Measurements from ENCODE around the gene NEURL1.

The NEURL1 gene

DNA sequence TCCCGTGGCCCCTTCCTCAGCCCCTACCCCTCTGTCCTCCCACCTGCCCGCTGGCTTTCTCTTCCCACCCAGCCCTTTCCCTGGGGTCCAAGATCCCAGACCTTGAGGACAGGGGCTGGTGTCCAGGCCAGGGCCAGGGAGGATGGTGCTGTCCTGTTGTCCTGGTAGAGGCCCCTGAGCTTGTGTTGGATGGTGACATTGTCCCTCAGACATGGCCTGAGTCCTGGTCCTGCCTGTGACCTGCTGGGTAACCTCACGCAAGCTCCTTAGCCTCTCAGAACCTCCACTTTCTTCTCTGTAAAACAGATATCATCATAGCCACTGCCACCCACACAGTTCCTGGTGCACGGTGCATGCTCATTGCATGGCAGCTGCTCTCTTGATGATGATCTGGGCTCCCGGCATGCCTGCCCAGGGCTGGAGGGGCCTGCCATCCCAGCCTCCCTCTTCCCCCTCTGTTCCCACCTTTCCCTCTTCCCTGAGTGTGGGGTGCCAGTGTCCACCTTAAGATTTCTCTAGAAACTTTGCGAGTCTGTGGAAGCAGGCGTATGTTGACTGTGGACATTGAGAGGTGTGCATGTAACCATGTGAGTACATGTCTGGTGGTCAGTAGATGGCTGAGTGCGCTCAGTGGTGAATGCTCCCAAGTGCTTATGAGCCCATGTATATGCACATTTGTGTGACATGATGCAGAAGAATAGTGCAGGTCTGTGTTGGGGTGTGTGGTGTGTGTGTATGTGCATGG lies 60.4 kb downstream of the NEURL1 start:
- Histone ChIP-seq H3K23ac (ENCODE audit: low read depth, low read length, poor library complexity) (no peak overlapping the region), H4K8ac (ENCODE audit: low read depth, low read length) (no peak overlapping the region), H3K4me1 (ENCODE audit: control insufficient read depth in 2 of 2, insufficient read depth in 1 of 2, low read depth in 1 of 2, low read length in 2 of 2) (peaks cover 10 to 11% of the 10 kb centered on the region in 2 donors), H2BK120ac (ENCODE audit: low read depth, low read length) (no peak overlapping the region), H2BK15ac (ENCODE audit: low read length) (peak overlapping the region; percentile 39), H3K27me3 (ENCODE audit: control insufficient read depth in 3 of 3, insufficient read depth in 3 of 3, low read depth in 1 of 3, low read length in 3 of 3) (peaks cover 0 to 55% (median 8%) of the 10 kb centered on the region in 3 experiments), H3K18ac (ENCODE audit: low read length) (peak overlapping the region; percentile 25), H3K9ac (ENCODE audit: low read depth, low read length, poor library complexity) (no peak overlapping the region), H2BK12ac (ENCODE audit: low read length) (no peak overlapping the region), H2AFZ (ENCODE audit: low read length) (no peak overlapping the region), H2BK5ac (ENCODE audit: low read length) (no peak overlapping the region), H3K4ac (ENCODE audit: low read length) (no peak overlapping the region), H3K79me1 (ENCODE audit: low read depth, low read length) (no peaks in the 10 kb centered on the region), H4K91ac (ENCODE audit: low read depth, low read length, poor library complexity) (no peak overlapping the region), H3K14ac (ENCODE audit: low read length) (no peak overlapping the region), H3K9me3 (replicated peaks in 1 of 2; ENCODE audit: control insufficient read depth in 2 of 2, insufficient read depth in 1 of 2, low read depth in 1 of 2, low read length in 2 of 2) (no peaks in the 10 kb centered on the region), H3K4me2 (ENCODE audit: insufficient read depth, low read length, poor library complexity, severe bottlenecking) (no peak overlapping the region), H3K4me3 (ENCODE audit: low read length in 2 of 2) (no peak overlapping the region), H2AK5ac (ENCODE audit: low read depth, low read length) (peak overlapping the region; percentile 78), H3K27ac (replicated peaks; ENCODE audit: low read length) (no peak overlapping the region), H3K36me3 (replicated peaks in 1 of 2; ENCODE audit: control insufficient read depth in 2 of 2, insufficient read depth in 2 of 2, low read length in 2 of 2) (no peaks in the 10 kb centered on the region)
- DNase-seq (ENCODE audit: low spot score), result no peak
- WGBS, 2 donors (ENCODE audit: extremely low coverage in 2 of 2, insufficient read length in 2 of 2, insufficient replicate concordance in 1 of 2), result no CpG with 5 or more reads among the region's 8 CpGs

GRCh38 chr10:103554488-103555324 lies 61.2 kb downstream of the NEURL1 start:
- H3K9ac ChIP-seq (ENCODE audit: low read depth, low read length, poor library complexity), result peak overlapping the region; percentile 83
- DNase-seq (ENCODE audit: low spot score), result peak; percentile 48

GRCh38 chr10:103555325-103555649 lies 61.8 kb downstream of the NEURL1 start:
- DNase-seq (ENCODE audit: low spot score), result no peak
- Histone ChIP-seq H3K4me1 (ENCODE audit: control insufficient read depth in 2 of 2, insufficient read depth in 1 of 2, low read depth in 1 of 2, low read length in 2 of 2) (peaks cover 10 to 17% of the 10 kb centered on the region in 2 donors), H2AK5ac (ENCODE audit: low read depth, low read length) (no peak overlapping the region), H2BK12ac (ENCODE audit: low read length) (no peak overlapping the region), H3K79me1 (ENCODE audit: low read depth, low read length) (peaks cover 2% of the 10 kb centered on the region), H4K91ac (ENCODE audit: low read depth, low read length, poor library complexity) (no peak overlapping the region), H3K27me3 (ENCODE audit: control insufficient read depth in 3 of 3, insufficient read depth in 3 of 3, low read depth in 1 of 3, low read length in 3 of 3) (peaks cover 0 to 53% (median 8%) of the 10 kb centered on the region in 3 experiments), H3K4ac (ENCODE audit: low read length) (no peak overlapping the region), H3K14ac (ENCODE audit: low read length) (no peak overlapping the region), H2BK120ac (ENCODE audit: low read depth, low read length) (no peak overlapping the region), H2BK5ac (ENCODE audit: low read length) (no peak overlapping the region), H3K27ac (replicated peaks; ENCODE audit: low read length) (no peak overlapping the region), H3K4me2 (ENCODE audit: insufficient read depth, low read length, poor library complexity, severe bottlenecking) (peak overlapping the region; percentile 69), H2BK15ac (ENCODE audit: low read length) (peak overlapping the region; percentile 30), H2AFZ (ENCODE audit: low read length) (peak overlapping the region; percentile 83), H3K18ac (ENCODE audit: low read length) (peak overlapping the region; percentile 91), H3K36me3 (replicated peaks in 1 of 2; ENCODE audit: control insufficient read depth in 2 of 2, insufficient read depth in 2 of 2, low read length in 2 of 2) (peaks cover 0 to 4% of the 10 kb centered on the region in 2 donors), H3K9ac (ENCODE audit: low read depth, low read length, poor library complexity) (peak overlapping the region; percentile 83), H4K8ac (ENCODE audit: low read depth, low read length) (no peak overlapping the region), H3K23ac (ENCODE audit: low read depth, low read length, poor library complexity) (peak overlapping the region; percentile 38), H3K4me3 (ENCODE audit: low read length in 2 of 2) (peak overlapping the region; percentile 25 to 40), H3K9me3 (replicated peaks in 1 of 2; ENCODE audit: control insufficient read depth in 2 of 2, insufficient read depth in 1 of 2, low read depth in 1 of 2, low read length in 2 of 2) (peaks cover 0 to 4% of the 10 kb centered on the region in 2 donors)
- WGBS, 2 donors (ENCODE audit: extremely low coverage in 2 of 2, insufficient read length in 2 of 2, insufficient replicate concordance in 1 of 2), result no CpG with 5 or more reads among the region's 18 CpGs

More at GRCh38 chr10:103554488-103555324, 61.2 kb downstream of the NEURL1 start:
- H2BK5ac ChIP-seq (ENCODE audit: low read length), result no peak overlapping the region
- H3K36me3 ChIP-seq (replicated peaks in 1 of 2; ENCODE audit: control insufficient read depth in 2 of 2, insufficient read depth in 2 of 2, low read length in 2 of 2), result peaks cover 0 to under 1% of the 10 kb centered on the region in 2 donors
- peaks cover 10 to 14% of the 10 kb centered on the region in 2 donors for H3K4me1 ChIP-seq (ENCODE audit: control insufficient read depth in 2 of 2, insufficient read depth in 1 of 2, low read depth in 1 of 2, low read length in 2 of 2)
- H2AFZ ChIP-seq (ENCODE audit: low read length), result peak overlapping the region; percentile 83
- H3K79me1 ChIP-seq (ENCODE audit: low read depth, low read length), result peaks cover under 1% of the 10 kb centered on the region
- H3K4ac ChIP-seq (ENCODE audit: low read length), result no peak overlapping the region
- no peak overlapping the region for H4K8ac ChIP-seq (ENCODE audit: low read depth, low read length)
- H2AK5ac ChIP-seq (ENCODE audit: low read depth, low read length), result no peak overlapping the region
- no peak overlapping the region for H2BK15ac ChIP-seq (ENCODE audit: low read length)
- no CpG with 5 or more reads among the region's 44 CpGs for WGBS, 2 donors (ENCODE audit: extremely low coverage in 2 of 2, insufficient read length in 2 of 2, insufficient replicate concordance in 1 of 2)
- H3K9me3 ChIP-seq (replicated peaks in 1 of 2; ENCODE audit: control insufficient read depth in 2 of 2, insufficient read depth in 1 of 2, low read depth in 1 of 2, low read length in 2 of 2), result peaks cover 0 to under 1% of the 10 kb centered on the region in 2 donors
- H2BK120ac ChIP-seq (ENCODE audit: low read depth, low read length), result no peak overlapping the region
- no peak overlapping the region for H2BK12ac ChIP-seq (ENCODE audit: low read length)
- H3K27me3 ChIP-seq (ENCODE audit: control insufficient read depth in 3 of 3, insufficient read depth in 3 of 3, low read depth in 1 of 3, low read length in 3 of 3), result peaks cover 0 to 54% (median 8%) of the 10 kb centered on the region in 3 experiments
- H3K14ac ChIP-seq (ENCODE audit: low read length), result no peak overlapping the region
- H3K27ac ChIP-seq (replicated peaks; ENCODE audit: low read length), result no peak overlapping the region
- peak overlapping the region; percentile 91 for H3K18ac ChIP-seq (ENCODE audit: low read length)
- H3K23ac ChIP-seq (ENCODE audit: low read depth, low read length, poor library complexity), result peak overlapping the region; percentile 38
- H3K4me3 ChIP-seq (ENCODE audit: low read length in 2 of 2), result peak overlapping the region; percentile 25 to 40
- H3K4me2 ChIP-seq (ENCODE audit: insufficient read depth, low read length, poor library complexity, severe bottlenecking), result peak overlapping the region; percentile 69
- H4K91ac ChIP-seq (ENCODE audit: low read depth, low read length, poor library complexity), result no peak overlapping the region

DNA sequence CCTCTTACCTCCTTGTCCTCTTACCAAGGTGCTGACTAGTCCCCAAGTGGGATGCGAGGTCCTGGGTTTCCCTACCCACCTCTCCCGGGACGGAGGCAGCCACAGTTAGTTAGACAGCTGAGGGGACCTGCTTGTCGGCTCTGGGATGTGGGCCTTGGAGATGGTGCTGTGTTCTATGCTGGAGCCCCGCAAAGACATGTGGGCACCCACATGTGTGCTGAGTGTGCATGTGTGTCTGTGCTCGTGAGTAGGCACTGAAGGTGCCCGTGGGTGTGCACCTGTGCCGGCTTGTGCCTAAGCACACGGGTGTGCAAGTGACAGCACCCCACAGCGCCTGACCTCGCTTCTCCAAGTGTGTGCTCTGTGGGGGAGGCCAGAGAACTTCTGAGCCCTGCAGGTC lies 62.2 kb downstream of the NEURL1 start:
- peaks cover 2% of the 10 kb centered on the region for H3K79me1 ChIP-seq (ENCODE audit: low read depth, low read length)
- no peak for DNase-seq (ENCODE audit: low spot score)
- no peak overlapping the region for H2AK5ac ChIP-seq (ENCODE audit: low read depth, low read length)
- peak overlapping the region; percentile 77 for H3K14ac ChIP-seq (ENCODE audit: low read length)
- H3K27ac ChIP-seq (replicated peaks; ENCODE audit: low read length), result no peak overlapping the region
- H2BK12ac ChIP-seq (ENCODE audit: low read length), result no peak overlapping the region
- no peak overlapping the region for H3K4ac ChIP-seq (ENCODE audit: low read length)
- no peak overlapping the region for H2BK120ac ChIP-seq (ENCODE audit: low read depth, low read length)
- no CpG with 5 or more reads among the region's 11 CpGs for WGBS, 2 donors (ENCODE audit: extremely low coverage in 2 of 2, insufficient read length in 2 of 2, insufficient replicate concordance in 1 of 2)
- no peak overlapping the region for H4K8ac ChIP-seq (ENCODE audit: low read depth, low read length)
- no peak overlapping the region for H3K23ac ChIP-seq (ENCODE audit: low read depth, low read length, poor library complexity)
- peak overlapping the region; percentile 91 for H3K18ac ChIP-seq (ENCODE audit: low read length)
- H3K36me3 ChIP-seq (replicated peaks in 1 of 2; ENCODE audit: control insufficient read depth in 2 of 2, insufficient read depth in 2 of 2, low read length in 2 of 2), result peaks cover 0 to 4% of the 10 kb centered on the region in 2 donors
- H4K91ac ChIP-seq (ENCODE audit: low read depth, low read length, poor library complexity), result no peak overlapping the region
- H2AFZ ChIP-seq (ENCODE audit: low read length), result peak overlapping the region; percentile 83
- peak overlapping the region; percentile 25 to 40 for H3K4me3 ChIP-seq (ENCODE audit: low read length in 2 of 2)
- H3K4me2 ChIP-seq (ENCODE audit: insufficient read depth, low read length, poor library complexity, severe bottlenecking), result peak overlapping the region; percentile 69
- H3K9ac ChIP-seq (ENCODE audit: low read depth, low read length, poor library complexity), result peak overlapping the region; percentile 83
- H3K27me3 ChIP-seq (ENCODE audit: control insufficient read depth in 3 of 3, insufficient read depth in 3 of 3, low read depth in 1 of 3, low read length in 3 of 3), result peaks cover 0 to 53% (median 8%) of the 10 kb centered on the region in 3 experiments
- H3K4me1 ChIP-seq (ENCODE audit: control insufficient read depth in 2 of 2, insufficient read depth in 1 of 2, low read depth in 1 of 2, low read length in 2 of 2), result peaks cover 10 to 17% of the 10 kb centered on the region in 2 donors
- peak overlapping the region; percentile 33 for H2BK5ac ChIP-seq (ENCODE audit: low read length)
- peak overlapping the region; percentile 30 for H2BK15ac ChIP-seq (ENCODE audit: low read length)
- H3K9me3 ChIP-seq (replicated peaks in 1 of 2; ENCODE audit: control insufficient read depth in 2 of 2, insufficient read depth in 1 of 2, low read depth in 1 of 2, low read length in 2 of 2), result peaks cover 0 to 4% of the 10 kb centered on the region in 2 donors

Measured in neuronal stem cell (in vitro differentiated cells).